Testis (tissue), 5 donors: Measurements from ENCODE around the gene ERCC8. TPM values are rescaled to one million over a fixed set of nuclear protein-coding genes. Genes with fewer than 3 reads are reported as not detected.

ENCODE experiments used
- DNase-seq: peaks from one replicate; pipeline ENCODE4 v3.0.0-alpha.2; 2019
- H3K27ac ChIP-seq, 2 donors: fragments of 200-600 bp; sonication (generic); one replicate each; pipeline ENCODE4 v1.5.1; 2019
- H3K27me3 ChIP-seq: fragments of 200-600 bp; sonication (generic); one replicate; pipeline ENCODE4 v1.5.1; 2019
- H3K36me3 ChIP-seq: fragments of 200-600 bp; sonication (generic); one replicate; pipeline ENCODE4 v1.5.1; 2017; ENCODE audit warnings: low read depth; ENCODE audit errors: missing control alignments
- H3K4me1 ChIP-seq: fragments of 200-600 bp; sonication (generic); one replicate; pipeline ENCODE4 v1.5.1; 2019
- H3K4me3 ChIP-seq, 2 donors: fragments of 200-600 bp; sonication (generic); one replicate each; pipeline ENCODE4 v1.5.1; 2017 to 2019
- H3K9me3 ChIP-seq: fragments of 200-600 bp; sonication (generic); one replicate; pipeline ENCODE4 v1.5.1; 2017
- POLR2A ChIP-seq: fragments of 450-650 bp; IDR thresholded peaks from one replicate; pipeline ENCODE4 v1.6.1; 2017; ENCODE audit warnings: antibody characterized with exemption, mild to moderate bottlenecking, moderate library complexity
- WGBS, 2 donors: methylation state at CpG; one replicate each; pipeline ENCODE4 v1.1.5; 2018; 5-methylcytosine and 5-hydroxymethylcytosine counted together
- intact Hi-C: fragments of 100-400 bp; cut with DNase I; formaldehyde crosslinking; loops from one replicate; pipeline ENCODE4 v1.15.1; 2023; ENCODE audit warnings: low total_unique reads
- long read RNA-seq, 2 donors: transcript quantifications; one replicate each; lab custom pipeline, GENCODE V29; 2026
- polyA plus RNA-seq: library from polyadenylated mRNA; stranded (reverse); fragments of 350-450 nt; fragmentation: Illumina TruSeq; extraction: RNeasy Lipid Tissue Mini Kit (QIAGEN cat#74804); gene quantifications from one replicate; pipeline ENCODE4 v1.2.3, GENCODE V29; 2014; ENCODE audit warnings: low read depth, low replicate concordance; ENCODE audit not compliant: insufficient read depth
- total RNA-seq, 2 donors: library from RNA; depleted of rRNA; stranded (reverse); fragments of >200 nt; gene quantifications; one replicate each; pipeline ENCODE4 v1.2.3, GENCODE V29; 2016
- TF ChIP-seq, protein P1 (sequence below), 3 experiments: fragments of 450-650 bp in 2 of 3; fragments of 200-600 bp in 1 of 3; sonication (generic) in 1 of 3; IDR thresholded peaks; one replicate each; pipeline ENCODE4 v1.5.1; 2016 to 2019; ENCODE audit warnings: antibody characterized with exemption in 3 of 3, mild to moderate bottlenecking in 2 of 3, moderate library complexity in 1 of 3

The ERCC8 gene, protein sequence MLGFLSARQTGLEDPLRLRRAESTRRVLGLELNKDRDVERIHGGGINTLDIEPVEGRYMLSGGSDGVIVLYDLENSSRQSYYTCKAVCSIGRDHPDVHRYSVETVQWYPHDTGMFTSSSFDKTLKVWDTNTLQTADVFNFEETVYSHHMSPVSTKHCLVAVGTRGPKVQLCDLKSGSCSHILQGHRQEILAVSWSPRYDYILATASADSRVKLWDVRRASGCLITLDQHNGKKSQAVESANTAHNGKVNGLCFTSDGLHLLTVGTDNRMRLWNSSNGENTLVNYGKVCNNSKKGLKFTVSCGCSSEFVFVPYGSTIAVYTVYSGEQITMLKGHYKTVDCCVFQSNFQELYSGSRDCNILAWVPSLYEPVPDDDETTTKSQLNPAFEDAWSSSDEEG
- total RNA-seq (10 to 100 TPM; 16.0 to 18.5 TPM), polyA plus RNA-seq (16.4 TPM)
- long read RNA-seq, donor 1, partial matches to known transcripts, result 0 of 5 reads
- long read RNA-seq, donor 1, other reads (novel, unspliced or antisense), result 0 of 5 reads
- long read RNA-seq, donor 2, partial matches to known transcripts, result 27 of 73 reads
- long read RNA-seq, donor 2, other reads (novel, unspliced or antisense), result 45 of 73 reads

DNA sequence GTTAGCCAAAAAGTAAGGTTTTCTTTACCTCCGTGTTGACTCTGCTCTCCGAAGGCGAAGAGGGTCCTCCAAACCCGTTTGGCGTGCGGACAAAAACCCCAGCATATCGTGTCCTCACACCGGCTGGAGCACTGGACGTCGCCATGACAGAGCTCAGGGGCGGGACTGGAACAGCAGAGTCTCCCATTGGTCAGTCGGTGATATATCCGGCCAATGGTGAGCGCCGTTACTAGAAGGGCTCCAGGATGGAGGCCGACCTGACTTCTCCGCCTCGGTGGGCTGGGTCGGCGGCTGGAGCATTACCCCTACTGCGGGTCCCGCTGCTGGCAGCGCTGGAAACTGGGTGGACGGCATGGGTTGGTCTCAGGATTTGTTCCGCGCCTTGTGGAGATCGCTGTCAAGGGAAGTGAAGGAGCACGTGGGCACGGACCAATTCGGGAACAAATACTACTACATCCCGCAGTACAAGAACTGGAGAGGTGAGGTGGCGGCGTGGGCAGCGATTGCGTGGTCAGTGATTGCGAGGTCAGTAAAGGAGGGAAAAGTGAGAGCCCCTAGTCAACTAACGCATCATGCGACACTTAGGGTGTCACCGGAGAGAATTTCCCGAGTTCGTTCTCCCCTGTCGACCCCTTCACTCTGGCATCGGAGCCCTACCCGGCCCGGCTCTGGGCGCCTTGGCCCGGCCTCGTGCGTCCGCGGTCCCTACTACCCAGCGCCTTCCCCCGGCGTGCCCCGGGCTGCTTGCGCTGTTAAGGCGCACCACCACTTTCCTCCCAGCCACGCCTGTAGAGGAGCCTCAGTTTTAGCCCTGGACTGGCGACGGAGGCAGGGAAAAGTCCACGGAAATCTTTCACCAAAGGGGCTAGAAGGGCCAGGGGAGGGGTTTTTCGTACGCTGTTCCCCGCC, at the start of gene ERCC8, which contains the start of gene NDUFAF2:
TSS of gene ERCC8 (minus strand) at position 167 of the 909 bp plus-strand sequence. CDS start at position 105, 62 bp downstream.
TSS of gene NDUFAF2 (plus strand) at position 302 of the 909 bp plus-strand sequence. CDS start at position 353, 51 bp downstream.
- Histone ChIP-seq H3K27ac (peak within 1 kb of the TSS; percentile 62 to 66), H3K4me1 (peaks cover 5% of the 10 kb centered on the region), H3K36me3 (no peaks in the 10 kb centered on the region), H3K9me3 (no peaks in the 10 kb centered on the region), H3K27me3 (no peaks in the 10 kb centered on the region), H3K4me3 (peak within 1 kb of the TSS; percentile 78 to 79)
- TF ChIP-seq, protein P1, sequence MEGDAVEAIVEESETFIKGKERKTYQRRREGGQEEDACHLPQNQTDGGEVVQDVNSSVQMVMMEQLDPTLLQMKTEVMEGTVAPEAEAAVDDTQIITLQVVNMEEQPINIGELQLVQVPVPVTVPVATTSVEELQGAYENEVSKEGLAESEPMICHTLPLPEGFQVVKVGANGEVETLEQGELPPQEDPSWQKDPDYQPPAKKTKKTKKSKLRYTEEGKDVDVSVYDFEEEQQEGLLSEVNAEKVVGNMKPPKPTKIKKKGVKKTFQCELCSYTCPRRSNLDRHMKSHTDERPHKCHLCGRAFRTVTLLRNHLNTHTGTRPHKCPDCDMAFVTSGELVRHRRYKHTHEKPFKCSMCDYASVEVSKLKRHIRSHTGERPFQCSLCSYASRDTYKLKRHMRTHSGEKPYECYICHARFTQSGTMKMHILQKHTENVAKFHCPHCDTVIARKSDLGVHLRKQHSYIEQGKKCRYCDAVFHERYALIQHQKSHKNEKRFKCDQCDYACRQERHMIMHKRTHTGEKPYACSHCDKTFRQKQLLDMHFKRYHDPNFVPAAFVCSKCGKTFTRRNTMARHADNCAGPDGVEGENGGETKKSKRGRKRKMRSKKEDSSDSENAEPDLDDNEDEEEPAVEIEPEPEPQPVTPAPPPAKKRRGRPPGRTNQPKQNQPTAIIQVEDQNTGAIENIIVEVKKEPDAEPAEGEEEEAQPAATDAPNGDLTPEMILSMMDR (IDR thresholded peaks at IDR 0.05), result no peak
- TF ChIP-seq POLR2A, result no peak
- WGBS, 2 donors, result 0% methylated on average over 33 to 64 of the region's 64 CpGs
- DNase-seq, result peak; percentile 97
- intact Hi-C loops, result no loop called here

DNA sequence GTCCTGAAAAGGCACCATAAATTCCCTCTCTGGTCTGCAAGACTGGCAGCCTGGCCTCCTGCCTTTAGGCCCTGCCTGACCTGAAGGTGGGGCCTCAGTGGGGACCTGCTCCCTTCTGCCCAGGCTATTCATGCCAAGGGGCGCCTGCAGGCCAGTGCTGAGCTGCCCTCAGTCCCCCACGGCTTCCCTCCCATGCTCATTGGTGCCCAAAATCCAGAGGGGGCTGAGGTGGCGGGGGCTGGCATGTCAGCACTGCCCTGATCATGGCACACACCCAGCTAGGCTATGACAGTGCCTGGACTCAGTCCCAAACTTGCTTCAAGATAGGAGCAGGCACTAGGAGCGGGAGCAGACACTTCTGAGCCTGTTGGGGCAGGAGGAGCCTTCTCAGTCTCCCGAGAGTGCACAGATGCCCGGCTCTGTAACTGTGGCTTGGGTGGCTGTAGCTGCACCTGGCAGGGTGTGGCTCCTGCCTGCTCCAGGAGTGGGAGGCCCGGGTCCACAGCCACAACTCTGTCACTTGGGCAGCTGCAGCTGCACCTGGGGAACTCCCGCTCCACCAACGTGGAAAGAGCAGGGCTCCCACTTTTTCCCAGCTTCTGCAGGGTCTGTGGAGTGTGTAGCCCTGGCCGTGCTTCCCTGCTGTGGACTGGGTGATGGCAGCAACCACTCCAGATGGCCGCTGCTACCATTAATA, 49.2 kb upstream of the ERCC8 start:
- H3K27me3 ChIP-seq, result no peaks in the 10 kb centered on the region
- H3K27ac ChIP-seq, result no peak overlapping the region
- TF ChIP-seq POLR2A, result no peak
- TF ChIP-seq, protein P1 (IDR thresholded peaks at IDR 0.05), result no peak
- no peak overlapping the region for H3K4me3 ChIP-seq
- no peaks in the 10 kb centered on the region for H3K4me1 ChIP-seq
- 90 to 92% methylated on average over 2 to 11 of the region's 11 CpGs for whole genome bisulfite sequencing, 2 donors
- no peaks in the 10 kb centered on the region for H3K9me3 ChIP-seq
- no peak for DNase-seq
- intact Hi-C loops, result no loop called here
- no peaks in the 10 kb centered on the region for H3K36me3 ChIP-seq

DNA sequence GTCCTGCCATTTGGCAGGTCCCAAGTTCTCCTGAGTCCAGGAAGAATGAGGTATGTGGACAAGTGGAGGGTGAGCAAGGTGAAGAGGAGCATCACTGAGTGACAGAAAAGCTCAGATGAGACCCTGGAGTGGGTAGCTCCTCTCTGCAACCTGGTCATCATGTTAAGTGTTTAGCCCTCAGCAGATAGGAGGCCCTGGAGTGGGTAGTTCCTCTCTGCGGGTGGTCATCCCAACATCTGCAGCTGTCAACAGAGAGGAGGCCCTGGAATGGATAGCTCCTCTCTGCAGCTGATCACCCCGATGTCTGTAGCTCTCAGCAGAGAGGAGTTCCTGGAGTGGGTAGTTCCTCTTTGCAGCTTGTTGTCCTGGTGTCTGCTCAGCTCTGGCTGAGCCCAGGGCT, 48.6 kb upstream of the ERCC8 start:
- no peaks in the 10 kb centered on the region for H3K4me1 ChIP-seq
- no peak for DNase-seq
- H3K4me3 ChIP-seq, result no peak overlapping the region
- H3K9me3 ChIP-seq, result no peaks in the 10 kb centered on the region
- H3K36me3 ChIP-seq, result no peaks in the 10 kb centered on the region
- intact Hi-C loops, result no loop called here
- WGBS, 2 donors, result 94 to 98% methylated on average over 2 of the region's 2 CpGs
- H3K27ac ChIP-seq, result no peak overlapping the region
- H3K27me3 ChIP-seq, result no peaks in the 10 kb centered on the region
- TF ChIP-seq, protein P1 (IDR thresholded peaks at IDR 0.05), result no peak
- no peak for TF ChIP-seq POLR2A

DNA sequence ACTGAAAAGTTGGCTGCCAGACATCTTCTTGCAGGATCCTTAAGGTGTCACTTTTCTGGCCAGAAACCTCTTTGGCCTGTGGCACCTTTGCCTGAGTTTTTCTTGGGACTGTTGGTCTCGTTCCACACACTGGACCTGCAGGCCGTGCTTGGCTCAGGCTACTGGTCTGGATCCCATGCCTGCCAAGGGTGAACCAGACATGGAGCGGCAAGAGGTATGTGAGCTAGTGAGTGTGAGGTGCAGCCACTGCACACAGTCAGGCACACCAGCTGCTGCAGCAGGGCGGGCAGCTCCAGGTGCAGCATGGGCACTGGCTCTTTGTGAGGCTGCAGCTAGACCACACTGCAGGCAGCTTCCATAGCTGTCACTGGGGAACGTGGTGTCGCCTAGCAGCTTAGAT, 48.0 kb upstream of the ERCC8 start:
- DNase-seq, result no peak
- no peak overlapping the region for H3K27ac ChIP-seq
- H3K4me1 ChIP-seq, result no peaks in the 10 kb centered on the region
- H3K27me3 ChIP-seq, result no peaks in the 10 kb centered on the region
- intact Hi-C loops, result no loop called here
- TF ChIP-seq, protein P1 (IDR thresholded peaks at IDR 0.05), result no peak
- 93 to 97% methylated on average over 2 to 6 of the region's 6 CpGs for WGBS, 2 donors
- H3K36me3 ChIP-seq, result no peaks in the 10 kb centered on the region
- no peak overlapping the region for H3K4me3 ChIP-seq
- no peaks in the 10 kb centered on the region for H3K9me3 ChIP-seq
